NCI-H446 treated with DMSO at 0.1 percent for 48 hours (cell line): ENCODE data around the gene AP1AR.
"Not testable (repeated sequence)": the region's sequence is repeated elsewhere in the genome, so short reads cannot be mapped to it uniquely, and the experiment has no call there.

Source experiments
- DNase-seq: peaks from one replicate; lab custom pipeline; 2025; lab: John Stamatoyannopoulos, UW

Gene AP1AR

GRCh38 chr4:112231779-112232713 lies at the start of gene AP1AR:
AP1AR (plus strand) TSS chr4:112231787; CDS start chr4:112232092, 305 bp downstream.
- DNase-seq: peak; percentile 28

- DNase-seq: no peak
Observed at GRCh38 chr4:112182604-112183003, 49.0 kb upstream of the AP1AR start.

- DNase-seq: no peak
Observed at GRCh38 chr4:112183252-112183651, 48.3 kb upstream of the AP1AR start.

GRCh38 chr4:112184438-112184837 lies 47.1 kb upstream of the AP1AR start:
- DNase-seq: no peak

GRCh38 chr4:112185334-112185733 lies 46.3 kb upstream of the AP1AR start:
- DNase-seq: no peak

- no peak for DNase-seq
Observed at GRCh38 chr4:112185740-112186670, 45.6 kb upstream of the AP1AR start.

GRCh38 chr4:112189754-112190153 lies 41.8 kb upstream of the AP1AR start:
- no peak for DNase-seq

GRCh38 chr4:112190684-112191083 lies 40.9 kb upstream of the AP1AR start:
- DNase-seq: no peak

- no peak for DNase-seq
Observed at GRCh38 chr4:112196461-112196860, 35.1 kb upstream of the AP1AR start.

- DNase-seq: no peak
Observed at GRCh38 chr4:112199041-112199440, 32.5 kb upstream of the AP1AR start.

- no peak for DNase-seq
Observed at GRCh38 chr4:112201915-112202505, 29.6 kb upstream of the AP1AR start.

- DNase-seq: no peak
Observed at GRCh38 chr4:112203593-112203992, 28.0 kb upstream of the AP1AR start.

- no peak for DNase-seq
Observed at GRCh38 chr4:112206431-112206830, 25.2 kb upstream of the AP1AR start.

GRCh38 chr4:112208137-112209095 lies 23.2 kb upstream of the AP1AR start:
- not testable (repeated sequence) for DNase-seq

- DNase-seq: no peak
Observed at GRCh38 chr4:112210777-112211176, 20.8 kb upstream of the AP1AR start.

- no peak for DNase-seq
Observed at GRCh38 chr4:112213091-112213490, 18.5 kb upstream of the AP1AR start.

- no peak for DNase-seq
Observed at GRCh38 chr4:112213856-112214255, 17.7 kb upstream of the AP1AR start.

- DNase-seq: no peak
Observed at GRCh38 chr4:112214390-112215264, 17.0 kb upstream of the AP1AR start.

GRCh38 chr4:112219826-112220366 lies 11.7 kb upstream of the AP1AR start:
- no peak for DNase-seq
